CD14-positive monocyte (primary cell): Measurements from ENCODE around the gene GALNT18. TPM values are rescaled to one million over a fixed set of nuclear protein-coding genes. Genes with fewer than 3 reads are reported as not detected.

Experiments
- DNase-seq, 3 donors: peaks; one replicate each; pipeline ENCODE4 v3.0.0-alpha.2; 2011 to 2022
- H2AFZ ChIP-seq: 2 replicates; pipeline ENCODE4 v1.6.0; 2012; ENCODE audit warnings: mild to moderate bottlenecking, low read depth, low read length, inconsistent platforms; ENCODE audit not compliant: insufficient read depth, poor library complexity, severe bottlenecking
- H3K27ac ChIP-seq, 2 donors: 1 replicate in 1 of 2; 2 replicates in 1 of 2; pipeline ENCODE4 v1.5.1; 2012 to 2013; ENCODE audit warnings: low read length in 2 of 2, control low read depth in 1 of 2, inconsistent platforms in 1 of 2, low read depth in 1 of 2, mild to moderate bottlenecking in 1 of 2
- H3K27me3 ChIP-seq, 2 donors: one replicate each; pipeline versions ENCODE4 v1.6.0 to v1.6.1; 2011 to 2013; ENCODE audit warnings: low read length in 2 of 2; ENCODE audit not compliant: control insufficient read depth in 2 of 2, insufficient read depth in 2 of 2
- H3K36me3 ChIP-seq, 2 donors: replicated peaks in 1 of 2; 1 replicate in 1 of 2; 2 replicates in 1 of 2; pipeline versions ENCODE4 v1.5.1 to v1.6.1; 2012 to 2013; ENCODE audit warnings: low read length in 2 of 2, control low read depth in 1 of 2, inconsistent platforms in 1 of 2, mild to moderate bottlenecking in 1 of 2; ENCODE audit not compliant: insufficient read depth in 2 of 2, control insufficient read depth in 1 of 2
- H3K4me1 ChIP-seq, 2 donors: 1 replicate in 1 of 2; 2 replicates in 1 of 2; pipeline versions ENCODE4 v1.5.1 to v1.6.1; 2012 to 2013; ENCODE audit warnings: low read length in 2 of 2, control low read depth in 1 of 2, inconsistent platforms in 1 of 2, mild to moderate bottlenecking in 1 of 2, moderate library complexity in 1 of 2; ENCODE audit not compliant: insufficient read depth in 2 of 2, control insufficient read depth in 1 of 2
- H3K4me2 ChIP-seq: replicated peaks from 2 replicates; pipeline ENCODE3; 2012; ENCODE audit warnings: low read length, moderate library complexity, mild to moderate bottlenecking; ENCODE audit not compliant: poor library complexity, severe bottlenecking; ENCODE audit errors: extremely low read depth
- H3K4me3 ChIP-seq, 3 experiments: fragments of 200-600 bp in 1 of 3; sonication (generic) in 1 of 3; replicated peaks in 1 of 3; 1 replicate in 2 of 3; 2 replicates in 1 of 3; pipeline ENCODE4 v1.5.1; 2011 to 2013; ENCODE audit warnings: low read length in 3 of 3, mild to moderate bottlenecking in 3 of 3, control low read depth in 2 of 3, low read depth in 2 of 3, inconsistent platforms in 1 of 3, moderate library complexity in 1 of 3
- H3K79me2 ChIP-seq: 2 replicates; pipeline ENCODE4 v1.6.0; 2012; ENCODE audit warnings: mild to moderate bottlenecking, control low read depth, inconsistent platforms, low read length, moderate library complexity; ENCODE audit not compliant: insufficient read depth
- H3K9ac ChIP-seq: 2 replicates; pipeline ENCODE4 v1.6.0; 2017; ENCODE audit warnings: low read length, mild to moderate bottlenecking; ENCODE audit not compliant: insufficient read depth, poor library complexity, severe bottlenecking
- H3K9me3 ChIP-seq, 2 donors: replicated peaks in 1 of 2; 1 replicate in 1 of 2; 2 replicates in 1 of 2; pipeline versions ENCODE4 v1.5.1 to v1.6.1; 2012 to 2013; ENCODE audit warnings: low read length in 2 of 2, control low read depth in 1 of 2; ENCODE audit not compliant: control insufficient read depth in 1 of 2, insufficient read depth in 1 of 2
- H4K20me1 ChIP-seq: 2 replicates; pipeline ENCODE4 v1.6.0; 2012; ENCODE audit warnings: mild to moderate bottlenecking, low read length, control low read depth, moderate library complexity; ENCODE audit not compliant: insufficient read depth
- H3K27ac Mint-ChIP-seq, 7 donors: one replicate each; pipeline ENCODE4 v1.8.0; 2020; ENCODE audit warnings: mild to moderate bottlenecking in 7 of 7, mixed read lengths in 7 of 7, moderate library complexity in 6 of 7, inconsistent platforms in 2 of 7
- H3K27me3 Mint-ChIP-seq, 3 donors: one replicate each; pipeline ENCODE4 v1.8.0; 2021 to 2022; ENCODE audit warnings: low read depth in 3 of 3, mild to moderate bottlenecking in 3 of 3, mixed read lengths in 3 of 3, moderate library complexity in 3 of 3, inconsistent platforms in 1 of 3
- H3K36me3 Mint-ChIP-seq, 2 donors: one replicate each; pipeline ENCODE4 v1.8.0; 2020; ENCODE audit warnings: mixed read lengths in 2 of 2, inconsistent platforms in 1 of 2, mild to moderate bottlenecking in 1 of 2
- H3K4me1 Mint-ChIP-seq: one replicate; pipeline ENCODE4 v1.8.0; 2020; ENCODE audit warnings: mild to moderate bottlenecking, mixed read lengths
- H3K4me3 Mint-ChIP-seq, 2 donors: one replicate each; pipeline ENCODE4 v1.8.0; 2020; ENCODE audit warnings: mild to moderate bottlenecking in 2 of 2, mixed read lengths in 2 of 2, moderate library complexity in 1 of 2
- H3K9me3 Mint-ChIP-seq, 7 donors: one replicate each; pipeline ENCODE4 v1.8.0; 2020 to 2022; ENCODE audit warnings: mixed read lengths in 7 of 7, mild to moderate bottlenecking in 6 of 7, moderate library complexity in 6 of 7, inconsistent platforms in 2 of 7
- CTCF ChIP-seq: fragments of 200-600 bp; IDR thresholded peaks from one replicate; pipeline ENCODE4 v1.8.0; 2022; ENCODE audit warnings: antibody characterized with exemption, mild to moderate bottlenecking
- whole genome bisulfite sequencing: methylation state at CpG from one replicate; pipeline ENCODE4 v1.1.5; 2013; ENCODE audit warnings: missing lambda C conversion rate; ENCODE audit not compliant: insufficient coverage; 5-methylcytosine and 5-hydroxymethylcytosine counted together
- intact Hi-C, 2 donors: fragments of 100-400 bp; cut with micrococcal nuclease; formaldehyde crosslinking; loops; one replicate each; pipeline versions ENCODE4 v1.15.0 to v1.15.1; 2023
- polyA plus RNA-seq, 3 donors: library from polyadenylated mRNA; depleted of rRNA in 1 of 3; unstranded in 2 of 3; stranded (reverse) in 1 of 3; fragments of 300-500 nt in 2 of 3; fragments of >200 nt in 1 of 3; fragmentation: Illumina TruSeq in 2 of 3; gene quantifications; 1 replicate in 2 of 3; 2 replicates in 1 of 3; pipeline ENCODE4 v1.2.3, GENCODE V29; 2012 to 2021

The GALNT18 gene
- polyA plus RNA-seq, 3 donors, result not detected

GRCh38 chr11:11380340-11380739 lies 241.5 kb downstream of the GALNT18 start:
- no peaks in the 10 kb centered on the region for H3K79me2 ChIP-seq
- H3K4me3 ChIP-seq, result no peak overlapping the region
- no peak overlapping the region for H3K4me2 ChIP-seq
- H3K9ac ChIP-seq, result no peak overlapping the region
- no peak overlapping the region for H2AFZ ChIP-seq
- no peak for DNase-seq
- Mint-ChIP-seq H3K27me3 (peaks cover 1 to 21% (median 11%) of the 10 kb centered on the region in 3 donors), H3K4me3 (no peak overlapping the region), H3K9me3 (peaks cover 0 to 7% (median 0%) of the 10 kb centered on the region in 7 donors), H3K36me3 (no peaks in the 10 kb centered on the region), H3K4me1 (no peaks in the 10 kb centered on the region), H3K27ac (no peak overlapping the region)
- no CpG with 5 or more reads among the region's 2 CpGs for WGBS
- H3K4me1 ChIP-seq, result no peaks in the 10 kb centered on the region
- intact Hi-C loops, result no loop called here
- H3K27me3 ChIP-seq, result no peaks in the 10 kb centered on the region
- H3K9me3 ChIP-seq, result no peaks in the 10 kb centered on the region
- no peak overlapping the region for H3K27ac ChIP-seq
- no peaks in the 10 kb centered on the region for H4K20me1 ChIP-seq
- H3K36me3 ChIP-seq, result no peaks in the 10 kb centered on the region
- no peak for TF ChIP-seq CTCF

GRCh38 chr11:11379661-11380060 lies 242.1 kb downstream of the GALNT18 start:
- Histone ChIP-seq H3K4me2 (no peak overlapping the region), H3K27me3 (no peaks in the 10 kb centered on the region), H2AFZ (no peak overlapping the region), H3K27ac (no peak overlapping the region), H3K36me3 (no peaks in the 10 kb centered on the region), H3K4me1 (no peaks in the 10 kb centered on the region), H3K9ac (no peak overlapping the region), H3K4me3 (no peak overlapping the region), H3K9me3 (no peaks in the 10 kb centered on the region), H3K79me2 (no peaks in the 10 kb centered on the region), H4K20me1 (no peaks in the 10 kb centered on the region)
- no peak for DNase-seq
- WGBS, result 94% methylated on average over 3 of the region's 3 CpGs
- Mint-ChIP-seq H3K4me1 (no peaks in the 10 kb centered on the region), H3K36me3 (no peaks in the 10 kb centered on the region), H3K27me3 (peaks cover 1 to 21% (median 12%) of the 10 kb centered on the region in 3 donors), H3K4me3 (no peak overlapping the region), H3K9me3 (peaks cover 0 to 2% (median 0%) of the 10 kb centered on the region in 7 donors), H3K27ac (no peak overlapping the region)
- intact Hi-C loops, result no loop called here
- no peak for TF ChIP-seq CTCF
